Common myeloid progenitor, CD34-positive (primary cell): ENCODE measurements around the gene BEND7.

Experiments
- CTCF ChIA-PET: fragments of 350-600 bp; sonication (Branson Sonifier 250); formaldehyde crosslinking; loops from one replicate; lab custom pipeline; 2021; ENCODE audit warnings: antibody characterized with exemption; lab: Charles Lee
- POLR2A ChIA-PET: fragments of 350-600 bp; sonication (Branson Sonifier 250); formaldehyde crosslinking; loops from one replicate; lab custom pipeline; 2021; ENCODE audit warnings: antibody characterized with exemption; lab: Charles Lee
- DNase-seq, 3 donors: peaks; one replicate each; pipeline versions ENCODE4 v3.0.0 to v3.0.0-alpha.2; 2013
- H3K27ac ChIP-seq, 2 experiments: 1 replicate in 1 of 2; 2 replicates in 1 of 2; pipeline ENCODE4 v1.7.0; 2013; ENCODE audit warnings: inconsistent platforms in 2 of 2, low read length in 2 of 2, mild to moderate bottlenecking in 2 of 2, low read depth in 1 of 2, moderate library complexity in 1 of 2; ENCODE audit not compliant: severe bottlenecking in 2 of 2, insufficient read depth in 1 of 2, poor library complexity in 1 of 2
- H3K27me3 ChIP-seq, 5 experiments: replicated peaks in 2 of 5; 1 replicate in 3 of 5; 2 replicates in 2 of 5; pipeline versions ENCODE4 v1.6.1 to v1.7.0; 2013; ENCODE audit warnings: low read length in 4 of 5, mild to moderate bottlenecking in 2 of 5, moderate library complexity in 2 of 5, inconsistent platforms in 1 of 5; ENCODE audit not compliant: insufficient read depth in 5 of 5, control insufficient read depth in 4 of 5
- H3K36me3 ChIP-seq, 4 experiments: 1 replicate in 2 of 4; 2 replicates in 2 of 4; pipeline versions ENCODE4 v1.6.1 to v1.7.0; 2013; ENCODE audit warnings: low read length in 3 of 4, control low read depth in 1 of 4, mild to moderate bottlenecking in 1 of 4; ENCODE audit not compliant: control insufficient read depth in 4 of 4, insufficient read depth in 4 of 4
- H3K4me1 ChIP-seq, 4 experiments: 1 replicate in 3 of 4; 2 replicates in 1 of 4; pipeline versions ENCODE4 v1.6.1 to v1.7.1; 2013; ENCODE audit warnings: low read length in 3 of 4, mild to moderate bottlenecking in 3 of 4, control low read depth in 1 of 4, inconsistent platforms in 1 of 4, moderate library complexity in 1 of 4; ENCODE audit not compliant: control insufficient read depth in 4 of 4, insufficient read depth in 4 of 4; ENCODE audit errors: control extremely low read depth in 1 of 4
- H3K4me3 ChIP-seq, 7 experiments: 1 replicate in 4 of 7; 2 replicates in 3 of 7; pipeline versions ENCODE4 v1.5.1 to v1.7.0; 2013; ENCODE audit warnings: mild to moderate bottlenecking in 7 of 7, low read length in 6 of 7, moderate library complexity in 6 of 7, inconsistent platforms in 2 of 7, low read depth in 2 of 7, control low read depth in 1 of 7; ENCODE audit not compliant: insufficient read depth in 4 of 7, control insufficient read depth in 1 of 7; ENCODE audit errors: extremely low read depth in 1 of 7
- H3K9me3 ChIP-seq, 5 experiments: 1 replicate in 4 of 5; 2 replicates in 1 of 5; pipeline versions ENCODE4 v1.6.1 to v1.7.1; 2013; ENCODE audit warnings: low read length in 4 of 5, mild to moderate bottlenecking in 2 of 5, inconsistent platforms in 1 of 5, low read depth in 1 of 5, moderate library complexity in 1 of 5; ENCODE audit not compliant: control insufficient read depth in 4 of 5, insufficient read depth in 2 of 5; ENCODE audit errors: control extremely low read depth in 1 of 5
- WGBS: methylation state at CpG from one replicate; pipeline ENCODE4 v1.1.5; 2013; ENCODE audit not compliant: insufficient coverage; 5-methylcytosine and 5-hydroxymethylcytosine counted together

The BEND7 gene

GRCh38 chr10:13536674-13537366, 8.0 kb upstream of the BEND7 start:
- ChIA-PET CTCF (interaction anchor here (0.8 to 2.6 kb wide), 22 partner anchors 11 to 187 kb away, joined by 3 to 24 read pairs (median 4); partner anchors contain the start of gene PRPF18), POLR2A (no interaction called here)
- 66% methylated on average over 9 of the region's 11 CpGs for WGBS
- Histone ChIP-seq H3K4me1 (peaks cover 0 to 3% (median 2%) of the 10 kb centered on the region in 4 experiments), H3K36me3 (no peaks in the 10 kb centered on the region), H3K9me3 (no peaks in the 10 kb centered on the region), H3K27ac (no peak overlapping the region), H3K4me3 (peak overlapping the region in 2 of 7 experiments; percentile 35 to 64), H3K27me3 (peaks cover 0 to 6% (median 0%) of the 10 kb centered on the region in 5 experiments)
- DNase-seq, result peak; percentile 57 to 71 (median 63)

GRCh38 chr10:13535346-13535745, 6.5 kb upstream of the BEND7 start:
- no peak for DNase-seq
- Histone ChIP-seq H3K27me3 (peaks cover 0 to 5% (median 0%) of the 10 kb centered on the region in 5 experiments), H3K4me3 (no peak overlapping the region), H3K4me1 (peaks cover 0 to 3% (median 2%) of the 10 kb centered on the region in 4 experiments), H3K27ac (no peak overlapping the region), H3K9me3 (no peaks in the 10 kb centered on the region), H3K36me3 (no peaks in the 10 kb centered on the region)
- 93% methylated on average over 3 of the region's 4 CpGs for WGBS
- ChIA-PET CTCF (interaction anchor here (1.1 to 2.6 kb wide), 4 partner anchors 9 to 50 kb away, joined by 3 to 12 read pairs (median 6); no protein-coding TSS in a partner anchor), POLR2A (no interaction called here)

DNA sequence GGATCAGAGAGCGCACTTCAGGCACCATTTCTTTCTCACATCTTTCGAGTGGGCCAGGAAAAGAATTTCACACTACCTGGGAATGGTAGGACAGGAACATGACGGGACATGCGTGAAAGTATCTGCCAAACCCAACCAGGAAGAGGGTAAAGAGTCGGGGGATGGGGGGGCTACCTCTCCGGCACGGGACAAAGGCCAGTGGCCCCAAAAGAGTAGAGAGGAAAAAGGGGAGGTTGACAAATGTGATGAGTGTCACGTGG, 830 bp upstream of the BEND7 start:
- Histone ChIP-seq H3K9me3 (no peaks in the 10 kb centered on the region), H3K36me3 (peaks cover 0 to 5% (median 0%) of the 10 kb centered on the region in 4 experiments), H3K4me3 (peak overlapping the region in 6 of 7 experiments; percentile 50 to 81 (median 67)), H3K27ac (no peak overlapping the region), H3K27me3 (peaks cover 0 to 27% (median 0%) of the 10 kb centered on the region in 5 experiments), H3K4me1 (peaks cover 3 to 17% (median 8%) of the 10 kb centered on the region in 4 experiments)
- DNase-seq, result peak in 1 of 3 donors; percentile 1
- ChIA-PET POLR2A (no interaction called here), CTCF (interaction anchor here (1.1 kb wide), 1 partner anchor 158 kb away, joined by 3 read pairs; no protein-coding TSS in a partner anchor)
- WGBS, result 27% methylated on average over 6 of the region's 8 CpGs

GRCh38 chr10:13528123-13528874, 515 bp downstream of the BEND7 start:
- under 1% methylated on average over 87 of the region's 104 CpGs for WGBS
- Histone ChIP-seq H3K9me3 (no peaks in the 10 kb centered on the region), H3K4me3 (peak overlapping the region; percentile 31 to 82 (median 57)), H3K4me1 (peaks cover 3 to 17% (median 8%) of the 10 kb centered on the region in 4 experiments), H3K36me3 (peaks cover 0 to 9% (median 2%) of the 10 kb centered on the region in 4 experiments), H3K27ac (peak overlapping the region in 1 of 2 experiments; percentile 17), H3K27me3 (peaks cover 0 to 31% (median 0%) of the 10 kb centered on the region in 5 experiments)
- ChIA-PET POLR2A (interaction anchor here (0.6 kb wide), 1 partner anchor 226 kb away, joined by 3 read pairs; no protein-coding TSS in a partner anchor), CTCF (interaction anchor here (0.8 to 1.4 kb wide), 4 partner anchors 32 to 156 kb away, joined by 3 read pairs; no protein-coding TSS in a partner anchor)
- peak in 2 of 3 donors; percentile 41 to 55 for DNase-seq

- peaks cover 0 to 31% (median 0%) of the 10 kb centered on the region in 5 experiments for H3K27me3 ChIP-seq
- ChIA-PET POLR2A (no interaction called here), CTCF (interaction anchor here (0.8 to 1.4 kb wide), 3 partner anchors 32 to 154 kb away, joined by 3 read pairs; no protein-coding TSS in a partner anchor)
Measured at GRCh38 chr10:13527864-13528122, 1.0 kb downstream of the BEND7 start.

GRCh38 chr10:13526948-13527863, 1.6 kb downstream of the BEND7 start:
- CTCF ChIA-PET, result interaction anchor here (0.8 to 2.1 kb wide), 5 partner anchors 8 to 155 kb away, joined by 3 to 5 read pairs (median 3); no protein-coding TSS in a partner anchor
- H3K4me3 ChIP-seq, result peak overlapping the region in 4 of 7 experiments; percentile 57 to 82 (median 78)
- H3K27me3 ChIP-seq, result peaks cover 0 to 31% (median 0%) of the 10 kb centered on the region in 5 experiments
- no peaks in the 10 kb centered on the region for H3K9me3 ChIP-seq
- H3K4me1 ChIP-seq, result peaks cover 3 to 17% (median 8%) of the 10 kb centered on the region in 4 experiments
- WGBS, result 50% methylated on average over 5 of the region's 10 CpGs
- DNase-seq, result peak in 2 of 3 donors; percentile 7 to 20
- POLR2A ChIA-PET, result no interaction called here
- H3K36me3 ChIP-seq, result peaks cover 0 to 12% (median 4%) of the 10 kb centered on the region in 4 experiments
- H3K27ac ChIP-seq, result peak overlapping the region in 1 of 2 experiments; percentile 17

More at GRCh38 chr10:13527864-13528122, 1.0 kb downstream of the BEND7 start:
- no peak for DNase-seq
- Histone ChIP-seq H3K9me3 (no peaks in the 10 kb centered on the region), H3K4me1 (peaks cover 3 to 17% (median 8%) of the 10 kb centered on the region in 4 experiments), H3K4me3 (peak overlapping the region; percentile 31 to 82 (median 57)), H3K36me3 (peaks cover 0 to 10% (median 3%) of the 10 kb centered on the region in 4 experiments), H3K27ac (peak overlapping the region in 1 of 2 experiments; percentile 17)
- WGBS, result 0% methylated on average over 2 of the region's 5 CpGs
